T-cell (primary cell): ENCODE data around the gene ZSCAN5C. TPM values are rescaled to one million over a fixed set of nuclear protein-coding genes. Genes with fewer than 3 reads are reported as not detected.
"Not testable (repeated sequence)": the region's sequence is repeated elsewhere in the genome, so short reads cannot be mapped to it uniquely, and the experiment has no call there.

Experiments
- ATAC-seq, 4 experiments: fragments of 200-7000 bp in 3 of 4; fragments of 150-1000 bp in 1 of 4; cut with Tn5 transposase; replicated peaks in 1 of 4; 1 replicate in 3 of 4; 2 replicates in 1 of 4; pipeline ENCODE4 v1.10.0; 2021; ENCODE audit warnings: moderate library complexity in 3 of 4, mild to moderate bottlenecking in 2 of 4, moderate number of reproducible peaks in 1 of 4
- CTCF ChIA-PET, 2 donors: fragments of 300-600 bp; sonication (Branson Sonifier 250); formaldehyde crosslinking; loops; one replicate each; lab custom pipeline; 2022; ENCODE audit warnings: antibody characterized with exemption in 2 of 2; lab: Charles Lee
- POLR2A ChIA-PET, 2 donors: fragments of 300-600 bp; sonication (Branson Sonifier 250); formaldehyde crosslinking; loops; one replicate each; lab custom pipeline; 2022; ENCODE audit warnings: antibody characterized with exemption in 2 of 2; lab: Charles Lee
- DNase-seq, 35 experiments: peaks; one replicate each; pipeline versions ENCODE4 v3.0.0 to v3.0.0-alpha.2; 2013 to 2023
- H3K27ac ChIP-seq: one replicate; pipeline ENCODE4 v1.5.1; 2013; ENCODE audit warnings: low read length
- H3K27me3 ChIP-seq, 2 experiments: replicated peaks in 1 of 2; 1 replicate in 1 of 2; 2 replicates in 1 of 2; pipeline versions ENCODE4 v1.6.1 to v1.7.0; 2013; ENCODE audit warnings: low read length in 1 of 2, mixed read lengths in 1 of 2; ENCODE audit not compliant: control insufficient read depth in 2 of 2, insufficient read depth in 2 of 2; ENCODE audit errors: extremely low read depth in 1 of 2
- H3K36me3 ChIP-seq, 2 donors: 1 replicate in 1 of 2; 2 replicates in 1 of 2; pipeline versions ENCODE4 v1.6.1 to v1.7.0; 2013; ENCODE audit warnings: low read length in 1 of 2; ENCODE audit not compliant: control insufficient read depth in 2 of 2, insufficient read depth in 1 of 2; ENCODE audit errors: extremely low read depth in 1 of 2
- H3K4me1 ChIP-seq, 2 experiments: 1 replicate in 1 of 2; 2 replicates in 1 of 2; pipeline versions ENCODE4 v1.6.1 to v1.7.0; 2013; ENCODE audit warnings: low read length in 2 of 2, mixed read lengths in 1 of 2; ENCODE audit not compliant: insufficient read depth in 2 of 2, control insufficient read depth in 1 of 2; ENCODE audit errors: extremely low read depth in 1 of 2
- H3K4me3 ChIP-seq, 2 donors: 1 replicate in 1 of 2; 2 replicates in 1 of 2; pipeline versions ENCODE4 v1.5.1 to v1.7.0; 2013; ENCODE audit warnings: mild to moderate bottlenecking in 2 of 2, low read length in 1 of 2, moderate library complexity in 1 of 2; ENCODE audit not compliant: control insufficient read depth in 1 of 2; ENCODE audit errors: extremely low read depth in 1 of 2
- H3K9me3 ChIP-seq: 2 replicates; pipeline ENCODE4 v1.7.0; 2013
- H3K27ac Mint-ChIP-seq, 2 donors: one replicate each; pipeline ENCODE4 v1.8.0; 2020 to 2021; ENCODE audit warnings: mild to moderate bottlenecking in 2 of 2, mixed read lengths in 2 of 2
- H3K27me3 Mint-ChIP-seq, 2 donors: one replicate each; pipeline ENCODE4 v1.8.0; 2021 to 2022; ENCODE audit warnings: mixed read lengths in 2 of 2
- H3K36me3 Mint-ChIP-seq: one replicate; pipeline ENCODE4 v1.8.0; 2021; ENCODE audit warnings: mixed read lengths
- H3K4me1 Mint-ChIP-seq, 3 donors: one replicate each; pipeline ENCODE4 v1.8.0; 2020 to 2022; ENCODE audit warnings: mixed read lengths in 3 of 3, mild to moderate bottlenecking in 1 of 3
- H3K4me3 Mint-ChIP-seq, 3 donors: one replicate each; pipeline ENCODE4 v1.8.0; 2020 to 2022; ENCODE audit warnings: mild to moderate bottlenecking in 3 of 3, mixed read lengths in 3 of 3, moderate library complexity in 3 of 3
- H3K9me3 Mint-ChIP-seq, 3 donors: one replicate each; pipeline ENCODE4 v1.8.0; 2020 to 2022; ENCODE audit warnings: mixed read lengths in 3 of 3
- WGBS: methylation state at CpG from one replicate; pipeline ENCODE4 v1.1.5; 2013; ENCODE audit warnings: missing lambda C conversion rate; ENCODE audit not compliant: insufficient coverage; 5-methylcytosine and 5-hydroxymethylcytosine counted together
- total RNA-seq, 35 experiments: library from RNA in 6 of 35; stranded (reverse) in 6 of 35; fragments of 120-200 nt in 1 of 35; gene quantifications; one replicate each; pipeline versions ENCODE4 v1.2.1 to v1.2.4 and lab custom pipeline; 2013 to 2026

The ZSCAN5C gene
- total RNA-seq, 5 donors from 2014 or later (not counting 1 experiment from before 2014, with no cell fraction given) = not detected

GRCh38 chr19:56170261-56170660 lies 31.8 kb upstream of the ZSCAN5C start:
- no peaks in the 10 kb centered on the region for H3K36me3 Mint-ChIP-seq
- no peaks in the 10 kb centered on the region for H3K9me3 Mint-ChIP-seq
- H3K4me3 ChIP-seq = no peak overlapping the region
- 80% methylated on average over 14 of the region's 14 CpGs for WGBS
- CTCF ChIA-PET = interaction anchor here in 1 of 2 donors (0.6 kb wide), 1 partner anchor 82 kb away, joined by 5 read pairs; no protein-coding TSS in a partner anchor
- no peaks in the 10 kb centered on the region for H3K9me3 ChIP-seq
- peaks cover 0 to 8% of the 10 kb centered on the region in 2 donors for H3K27me3 Mint-ChIP-seq
- H3K27me3 ChIP-seq = peaks cover 2 to 16% of the 10 kb centered on the region in 2 experiments
- no peak overlapping the region for H3K4me3 Mint-ChIP-seq
- no peak overlapping the region for H3K27ac ChIP-seq
- peaks cover 2 to 5% (median 3%) of the 10 kb centered on the region in 3 donors for H3K4me1 Mint-ChIP-seq
- ATAC-seq (no peak), DNase-seq (no peak)
- H3K36me3 ChIP-seq = no peaks in the 10 kb centered on the region
- peaks cover 0 to 4% of the 10 kb centered on the region in 2 experiments for H3K4me1 ChIP-seq
- POLR2A ChIA-PET = no interaction called here
- H3K27ac Mint-ChIP-seq = no peak overlapping the region

DNA sequence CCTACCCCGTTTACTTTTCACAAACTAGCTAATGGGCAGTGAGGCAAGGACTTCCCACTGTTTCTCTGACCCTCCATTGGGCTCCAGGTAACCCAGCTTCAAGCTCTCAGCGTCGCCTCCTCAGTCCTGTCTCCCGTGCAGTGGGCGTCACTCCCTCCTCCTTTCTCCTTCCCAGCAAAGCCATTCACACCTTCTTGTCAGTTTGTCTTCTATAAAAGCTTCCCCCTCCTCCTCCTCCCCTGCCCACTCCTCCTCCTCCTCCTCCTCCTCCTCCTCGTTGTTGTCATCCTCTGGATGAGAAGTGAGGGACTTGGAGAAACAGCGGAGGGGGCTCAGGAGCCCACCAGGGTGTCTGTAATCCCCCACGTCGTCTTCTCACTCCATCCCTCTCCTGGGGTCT lies 28.0 kb upstream of the ZSCAN5C start:
- CTCF ChIA-PET = interaction anchor here in 1 of 2 donors (0.6 to 1.4 kb wide), 2 partner anchors 98 to 107 kb away, joined by 3 to 4 read pairs; no protein-coding TSS in a partner anchor
- DNase-seq (no peak), ATAC-seq (no peak)
- Mint-ChIP-seq H3K4me1 (peaks cover 2 to 5% (median 3%) of the 10 kb centered on the region in 3 donors), H3K27me3 (peaks cover 0 to 8% of the 10 kb centered on the region in 2 donors), H3K27ac (no peak overlapping the region), H3K9me3 (no peaks in the 10 kb centered on the region), H3K4me3 (no peak overlapping the region), H3K36me3 (no peaks in the 10 kb centered on the region)
- Histone ChIP-seq H3K27ac (no peak overlapping the region), H3K27me3 (peaks cover 2 to 11% of the 10 kb centered on the region in 2 experiments), H3K36me3 (no peaks in the 10 kb centered on the region), H3K9me3 (no peaks in the 10 kb centered on the region), H3K4me3 (no peak overlapping the region), H3K4me1 (peaks cover 0 to 4% of the 10 kb centered on the region in 2 experiments)
- WGBS = 79% methylated on average over 3 of the region's 9 CpGs
- POLR2A ChIA-PET = no interaction called here

GRCh38 chr19:56174550-56174949 lies 27.5 kb upstream of the ZSCAN5C start:
- Histone ChIP-seq H3K27me3 (peaks cover 2 to 11% of the 10 kb centered on the region in 2 experiments), H3K9me3 (no peaks in the 10 kb centered on the region), H3K27ac (no peak overlapping the region), H3K36me3 (no peaks in the 10 kb centered on the region), H3K4me1 (peaks cover 0 to 4% of the 10 kb centered on the region in 2 experiments), H3K4me3 (no peak overlapping the region)
- ATAC-seq = no peak
- H3K9me3 Mint-ChIP-seq = no peaks in the 10 kb centered on the region
- ChIA-PET POLR2A (no interaction called here), CTCF (interaction anchor here in 1 of 2 donors (0.6 to 1.4 kb wide), 2 partner anchors 98 to 107 kb away, joined by 3 to 4 read pairs; no protein-coding TSS in a partner anchor)
- no peak overlapping the region for H3K4me3 Mint-ChIP-seq
- H3K27ac Mint-ChIP-seq = no peak overlapping the region
- H3K4me1 Mint-ChIP-seq = peaks cover 2 to 5% (median 3%) of the 10 kb centered on the region in 3 donors
- peaks cover 0 to 8% of the 10 kb centered on the region in 2 donors for H3K27me3 Mint-ChIP-seq
- no peak for DNase-seq
- 86% methylated on average over 9 of the region's 11 CpGs for WGBS
- no peaks in the 10 kb centered on the region for H3K36me3 Mint-ChIP-seq

- H3K4me3 ChIP-seq, H3K36me3 Mint-ChIP-seq, H3K4me1 Mint-ChIP-seq, H3K27ac ChIP-seq, H3K4me3 Mint-ChIP-seq, CTCF ChIA-PET, ATAC-seq, H3K27ac Mint-ChIP-seq, H3K27me3 Mint-ChIP-seq, POLR2A ChIA-PET, DNase-seq, H3K9me3 Mint-ChIP-seq, H3K36me3 ChIP-seq, H3K9me3 ChIP-seq, H3K4me1 ChIP-seq: not testable (repeated sequence)
- WGBS = 81% methylated on average over 14 of the region's 15 CpGs
- H3K27me3 ChIP-seq = peaks cover 2 to 11% of the 10 kb centered on the region in 2 experiments
Observed at GRCh38 chr19:56175861-56176307, 26.2 kb upstream of the ZSCAN5C start, which contains the start of gene GALP. Gene GALP (plus strand): TSS chr19:56176008. CDS start chr19:56177109, 1,101 bp downstream.

GRCh38 chr19:56176310-56176709 lies 25.8 kb upstream of the ZSCAN5C start:
- POLR2A ChIA-PET, H3K4me3 Mint-ChIP-seq, H3K9me3 ChIP-seq, H3K4me3 ChIP-seq, H3K27ac Mint-ChIP-seq, DNase-seq, H3K27ac ChIP-seq, CTCF ChIA-PET, H3K27me3 Mint-ChIP-seq, H3K4me1 ChIP-seq, ATAC-seq, H3K36me3 ChIP-seq, H3K36me3 Mint-ChIP-seq, H3K9me3 Mint-ChIP-seq, H3K4me1 Mint-ChIP-seq: not testable (repeated sequence)
- peaks cover 2 to 11% of the 10 kb centered on the region in 2 experiments for H3K27me3 ChIP-seq
- WGBS = 80% methylated on average over 1 of the region's 11 CpGs

GRCh38 chr19:56176881-56177280 lies 25.2 kb upstream of the ZSCAN5C start:
- Histone ChIP-seq H3K4me3 (no peak overlapping the region), H3K27me3 (peaks cover 2 to 11% of the 10 kb centered on the region in 2 experiments), H3K9me3 (no peaks in the 10 kb centered on the region), H3K27ac (no peak overlapping the region), H3K4me1 (peaks cover 0 to 2% of the 10 kb centered on the region in 2 experiments), H3K36me3 (no peaks in the 10 kb centered on the region)
- 90% methylated on average over 10 of the region's 18 CpGs for WGBS
- H3K27ac Mint-ChIP-seq = no peak overlapping the region
- no peak for ATAC-seq
- no peaks in the 10 kb centered on the region for H3K36me3 Mint-ChIP-seq
- peaks cover 0 to 1% (median under 1%) of the 10 kb centered on the region in 3 donors for H3K4me1 Mint-ChIP-seq
- no peaks in the 10 kb centered on the region for H3K9me3 Mint-ChIP-seq
- H3K4me3 Mint-ChIP-seq = no peak overlapping the region
- peaks cover 0 to 8% of the 10 kb centered on the region in 2 donors for H3K27me3 Mint-ChIP-seq
- DNase-seq = no peak
- POLR2A ChIA-PET = no interaction called here
- CTCF ChIA-PET = no interaction called here
